Ishikawa (cell line): Measurements from ENCODE around the gene RUNX1.

ENCODE experiments used
- CEBPB ChIP-seq: IDR thresholded peaks from 2 replicates; pipeline ENCODE4 v1.6.1; 2012
- CREB1 ChIP-seq: IDR thresholded peaks from 2 replicates; pipeline ENCODE4 v1.6.1; 2012; ENCODE audit warnings: low read depth
- EGR1 ChIP-seq: IDR thresholded peaks from 2 replicates; pipeline ENCODE4 v1.6.1; 2012
- EP300 ChIP-seq: IDR thresholded peaks from 2 replicates; pipeline ENCODE4 v1.6.1; 2012; ENCODE audit warnings: borderline replicate concordance
- FOXM1 ChIP-seq: IDR thresholded peaks from 2 replicates; pipeline ENCODE4 v1.6.1; 2012; ENCODE audit warnings: low read depth, borderline replicate concordance
- MAX ChIP-seq: IDR thresholded peaks from 2 replicates; pipeline ENCODE4 v1.6.1; 2012
- NFIC ChIP-seq: IDR thresholded peaks from 2 replicates; pipeline ENCODE4 v1.6.1; 2012
- RAD21 ChIP-seq: IDR thresholded peaks from 2 replicates; pipeline ENCODE4 v1.6.1; 2012; ENCODE audit warnings: low read depth
- REST ChIP-seq: IDR thresholded peaks from 2 replicates; pipeline ENCODE4 v1.6.1; 2012; ENCODE audit warnings: low read depth, mild to moderate bottlenecking
- TAF1 ChIP-seq: IDR thresholded peaks from 2 replicates; pipeline ENCODE4 v1.6.1; 2012; ENCODE audit warnings: low read depth, mild to moderate bottlenecking
- TCF12 ChIP-seq: IDR thresholded peaks from 2 replicates; pipeline ENCODE4 v1.6.1; 2012; ENCODE audit warnings: low read depth
- TEAD4 ChIP-seq: IDR thresholded peaks from 2 replicates; pipeline ENCODE4 v1.6.1; 2012
- USF1 ChIP-seq: IDR thresholded peaks from 2 replicates; pipeline ENCODE4 v1.6.1; 2012
- YY1 ChIP-seq: IDR thresholded peaks from 2 replicates; pipeline ENCODE4 v1.6.1; 2012; ENCODE audit warnings: low read depth
- ZBTB7A ChIP-seq: IDR thresholded peaks from 2 replicates; pipeline ENCODE4 v1.6.1; 2012; ENCODE audit warnings: low read depth

Gene RUNX1

GRCh38 chr21:34950980-34951379, 98.1 kb downstream of the RUNX1 start:
- TF ChIP-seq EGR1 (no peak), CEBPB (no peak), RAD21 (no peak), FOXM1 (no peak)

GRCh38 chr21:34949499-34949898, 99.6 kb downstream of the RUNX1 start:
- TF ChIP-seq ZBTB7A (no peak), EGR1 (no peak), USF1 (no peak), CEBPB (no peak), CREB1 (no peak), NFIC (no peak), YY1 (no peak), REST (no peak), TEAD4 (no peak), RAD21 (no peak), TAF1 (no peak), MAX (no peak), FOXM1 (no peak), EP300 (no peak), TCF12 (no peak)

- TF ChIP-seq REST (no peak), USF1 (no peak), TAF1 (no peak), ZBTB7A (no peak), TCF12 (no peak)
Observed at GRCh38 chr21:34949030-34949429, 100.1 kb downstream of the RUNX1 start.

- no peak for TF ChIP-seq RAD21
- no peak for TF ChIP-seq MAX
- no peak for TF ChIP-seq TEAD4
- no peak for TF ChIP-seq USF1
- TF ChIP-seq TAF1: no peak
- no peak for TF ChIP-seq YY1
- TF ChIP-seq EGR1: no peak
- no peak for TF ChIP-seq NFIC
- no peak for TF ChIP-seq EP300
- TF ChIP-seq ZBTB7A: no peak
- no peak for TF ChIP-seq FOXM1
- no peak for TF ChIP-seq CREB1
- no peak for TF ChIP-seq TCF12
- TF ChIP-seq CEBPB: no peak
- TF ChIP-seq REST: no peak
Observed at GRCh38 chr21:34948157-34948556, 100.9 kb downstream of the RUNX1 start.
